ENCODE measurements around the gene MAP2. TPM values are rescaled to one million over a fixed set of nuclear protein-coding genes. Genes with fewer than 3 reads are reported as not detected.

The MAP2 gene
- total RNA-seq, 1 experiment from 2014 or later: 0.05 TPM

DNA sequence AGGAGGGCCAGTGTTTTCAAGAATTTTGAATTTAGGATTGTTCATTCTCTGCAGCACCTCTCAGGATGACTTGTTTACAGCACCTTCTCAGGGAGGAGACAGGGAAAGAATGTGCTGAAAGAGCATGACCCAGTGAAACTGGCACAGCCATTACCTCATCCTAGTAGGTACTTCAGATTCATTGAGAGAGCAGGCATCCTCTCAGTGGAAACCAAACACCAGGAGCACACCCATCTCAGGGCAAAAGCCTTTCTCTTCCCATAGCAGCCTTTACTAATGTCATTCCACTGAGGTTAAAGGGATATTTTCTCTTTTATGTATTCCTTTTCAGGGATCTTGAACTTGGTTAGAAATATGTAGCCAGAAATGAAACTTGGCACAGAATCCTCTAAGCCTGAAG, 2.6 kb downstream of the MAP2 start:
- H3K4me1 ChIP-seq: peaks cover 6% of the 10 kb centered on the region
- H3K27me3 ChIP-seq (replicated peaks; ENCODE audit: control insufficient read depth, insufficient read depth, low read length): no peaks in the 10 kb centered on the region
- no peaks in the 10 kb centered on the region for H3K36me3 Mint-ChIP-seq (ENCODE audit: insufficient read depth, unreplicated experiment)
- peaks cover 7% of the 10 kb centered on the region for H3K27me3 Mint-ChIP-seq (ENCODE audit: insufficient read depth, unreplicated experiment)
- H3K4me3 ChIP-seq (ENCODE audit: low read depth, low read length): no peak overlapping the region
- H3K9me3 Mint-ChIP-seq (ENCODE audit: unreplicated experiment): no peaks in the 10 kb centered on the region
- TF ChIP-seq, protein P1, sequence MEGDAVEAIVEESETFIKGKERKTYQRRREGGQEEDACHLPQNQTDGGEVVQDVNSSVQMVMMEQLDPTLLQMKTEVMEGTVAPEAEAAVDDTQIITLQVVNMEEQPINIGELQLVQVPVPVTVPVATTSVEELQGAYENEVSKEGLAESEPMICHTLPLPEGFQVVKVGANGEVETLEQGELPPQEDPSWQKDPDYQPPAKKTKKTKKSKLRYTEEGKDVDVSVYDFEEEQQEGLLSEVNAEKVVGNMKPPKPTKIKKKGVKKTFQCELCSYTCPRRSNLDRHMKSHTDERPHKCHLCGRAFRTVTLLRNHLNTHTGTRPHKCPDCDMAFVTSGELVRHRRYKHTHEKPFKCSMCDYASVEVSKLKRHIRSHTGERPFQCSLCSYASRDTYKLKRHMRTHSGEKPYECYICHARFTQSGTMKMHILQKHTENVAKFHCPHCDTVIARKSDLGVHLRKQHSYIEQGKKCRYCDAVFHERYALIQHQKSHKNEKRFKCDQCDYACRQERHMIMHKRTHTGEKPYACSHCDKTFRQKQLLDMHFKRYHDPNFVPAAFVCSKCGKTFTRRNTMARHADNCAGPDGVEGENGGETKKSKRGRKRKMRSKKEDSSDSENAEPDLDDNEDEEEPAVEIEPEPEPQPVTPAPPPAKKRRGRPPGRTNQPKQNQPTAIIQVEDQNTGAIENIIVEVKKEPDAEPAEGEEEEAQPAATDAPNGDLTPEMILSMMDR (IDR thresholded peaks at IDR 0.05; ENCODE audit: insufficient read depth in 1 of 2, low read depth in 1 of 2, low read length in 1 of 2, severe bottlenecking in 1 of 2, unreplicated experiment in 1 of 2): no peak
- intact Hi-C loops (cut with micrococcal nuclease; ENCODE audit: unreplicated experiment): no loop called here
- CTCF ChIA-PET: no interaction called here
- H3K36me3 ChIP-seq (ENCODE audit: control insufficient read depth, insufficient read depth, low read length): no peaks in the 10 kb centered on the region
- BruUV-seq (replicated peaks): no TSS peak
- no peak overlapping the region for H3K27ac Mint-ChIP-seq (ENCODE audit: unreplicated experiment)
- no peak for DNase-seq
- POLR2A ChIA-PET: no interaction called here
- H3K4me3 Mint-ChIP-seq (ENCODE audit: unreplicated experiment): no peak overlapping the region
- no peaks in the 10 kb centered on the region for H3K9me3 ChIP-seq
- peaks cover 8% of the 10 kb centered on the region for H3K4me1 Mint-ChIP-seq (ENCODE audit: low read depth, unreplicated experiment)

DNA sequence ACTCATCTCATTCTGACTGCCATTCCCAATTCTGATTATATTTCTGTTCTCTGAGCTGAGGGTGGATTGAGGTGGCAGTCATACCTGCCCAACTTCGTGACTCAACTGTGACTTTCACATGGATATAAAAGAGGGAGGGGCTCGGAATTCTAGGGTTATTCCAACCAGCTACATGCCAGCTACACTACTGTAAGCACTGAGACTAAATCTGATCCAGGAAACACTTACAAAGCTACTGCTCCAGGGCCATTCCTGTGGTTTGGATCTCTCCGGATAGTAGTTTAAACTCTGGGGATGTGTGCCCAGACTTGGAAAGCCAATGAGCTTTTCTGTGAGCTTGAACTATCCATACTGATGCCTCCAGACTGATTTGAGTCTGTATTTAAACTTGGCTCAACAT, 7.9 kb downstream of the MAP2 start:
- no TSS peak for BruUV-seq (replicated peaks)
- Histone ChIP-seq H3K4me3 (ENCODE audit: low read depth, low read length) (no peak overlapping the region), H3K27me3 (replicated peaks; ENCODE audit: control insufficient read depth, insufficient read depth, low read length) (no peaks in the 10 kb centered on the region), H3K4me1 (no peaks in the 10 kb centered on the region), H3K9me3 (no peaks in the 10 kb centered on the region), H3K36me3 (ENCODE audit: control insufficient read depth, insufficient read depth, low read length) (no peaks in the 10 kb centered on the region)
- ChIA-PET CTCF (no interaction called here), POLR2A (no interaction called here)
- intact Hi-C loops (cut with micrococcal nuclease; ENCODE audit: unreplicated experiment): no loop called here
- Mint-ChIP-seq H3K27me3 (ENCODE audit: insufficient read depth, unreplicated experiment) (no peaks in the 10 kb centered on the region), H3K4me3 (ENCODE audit: unreplicated experiment) (no peak overlapping the region), H3K36me3 (ENCODE audit: insufficient read depth, unreplicated experiment) (no peaks in the 10 kb centered on the region), H3K27ac (ENCODE audit: unreplicated experiment) (no peak overlapping the region), H3K4me1 (ENCODE audit: low read depth, unreplicated experiment) (no peaks in the 10 kb centered on the region), H3K9me3 (ENCODE audit: unreplicated experiment) (no peaks in the 10 kb centered on the region)
- no peak for DNase-seq
- TF ChIP-seq, protein P1 (IDR thresholded peaks at IDR 0.05; ENCODE audit: insufficient read depth in 1 of 2, low read depth in 1 of 2, low read length in 1 of 2, severe bottlenecking in 1 of 2, unreplicated experiment in 1 of 2): no peak

DNA sequence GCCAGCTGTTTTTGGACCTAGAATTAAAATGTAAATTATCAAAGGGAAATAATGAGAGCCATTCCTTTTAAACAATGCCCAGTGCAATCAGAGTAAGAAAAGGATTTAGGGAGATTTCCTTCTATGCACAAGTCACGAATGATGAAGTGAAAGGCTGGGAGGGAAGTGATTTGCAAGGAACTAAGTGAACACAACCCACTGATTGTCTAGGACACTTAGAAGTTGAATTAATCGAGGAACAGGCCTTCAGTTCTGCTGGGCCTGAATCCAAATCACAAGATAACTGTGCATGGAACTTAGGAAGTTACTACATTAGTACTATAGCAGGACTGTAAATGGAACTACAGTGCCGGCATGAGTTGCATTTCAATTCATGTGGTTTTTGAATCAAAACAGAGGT, 17.7 kb downstream of the MAP2 start:
- Mint-ChIP-seq H3K4me1 (ENCODE audit: low read depth, unreplicated experiment) (no peaks in the 10 kb centered on the region), H3K4me3 (ENCODE audit: unreplicated experiment) (no peak overlapping the region), H3K36me3 (ENCODE audit: insufficient read depth, unreplicated experiment) (no peaks in the 10 kb centered on the region), H3K27me3 (ENCODE audit: insufficient read depth, unreplicated experiment) (peaks cover 8% of the 10 kb centered on the region), H3K27ac (ENCODE audit: unreplicated experiment) (no peak overlapping the region), H3K9me3 (ENCODE audit: unreplicated experiment) (no peaks in the 10 kb centered on the region)
- Histone ChIP-seq H3K4me3 (ENCODE audit: low read depth, low read length) (no peak overlapping the region), H3K27me3 (replicated peaks; ENCODE audit: control insufficient read depth, insufficient read depth, low read length) (no peaks in the 10 kb centered on the region), H3K9me3 (no peaks in the 10 kb centered on the region), H3K4me1 (no peaks in the 10 kb centered on the region), H3K36me3 (ENCODE audit: control insufficient read depth, insufficient read depth, low read length) (no peaks in the 10 kb centered on the region)
- ChIA-PET CTCF (no interaction called here), POLR2A (no interaction called here)
- TF ChIP-seq, protein P1 (IDR thresholded peaks at IDR 0.05; ENCODE audit: insufficient read depth in 1 of 2, low read depth in 1 of 2, low read length in 1 of 2, severe bottlenecking in 1 of 2, unreplicated experiment in 1 of 2): no peak
- DNase-seq: no peak
- intact Hi-C loops (cut with micrococcal nuclease; ENCODE audit: unreplicated experiment): no loop called here
- no TSS peak for BruUV-seq (replicated peaks)
